GM12878 (cell line): Measurements from ENCODE around the gene RUBCNL. TPM values are rescaled to one million over a fixed set of nuclear protein-coding genes. Genes with fewer than 3 reads are reported as not detected.
A peak's percentile ranks its signal among the peaks of the same experiment; 100 is the strongest.

Experiments used
- BHLHE40 ChIP-seq, 2 experiments: fragments of 450-650 bp in 1 of 2; IDR thresholded peaks; 2 replicates each; pipeline ENCODE4 v1.6.1; 2011 to 2017; ENCODE audit warnings: low read depth in 2 of 2, borderline replicate concordance in 1 of 2, improper control_type of control experiment in 1 of 2, low read length in 1 of 2, mild to moderate bottlenecking in 1 of 2
- CHD4 ChIP-seq: fragments of 200-600 bp; sonication (generic); IDR thresholded peaks from 2 replicates; pipeline ENCODE4 v1.6.1; 2016; ENCODE audit warnings: mild to moderate bottlenecking
- ESRRA ChIP-seq: IDR thresholded peaks from 2 replicates; pipeline ENCODE4 v1.6.1; 2012; ENCODE audit warnings: mild to moderate bottlenecking, low read length, improper control_type of control experiment
- HDAC6 ChIP-seq: fragments of 200-600 bp; sonication (generic); IDR thresholded peaks from one replicate; pipeline ENCODE4 v1.8.0; 2017; ENCODE audit warnings: antibody characterized with exemption; ENCODE audit not compliant: unreplicated experiment
- IKZF2 ChIP-seq, 2 experiments: fragments of 450-650 bp; IDR thresholded peaks; 2 replicates each; pipeline ENCODE4 v1.6.1; 2017; ENCODE audit warnings: mild to moderate bottlenecking in 2 of 2, moderate library complexity in 2 of 2
- KAT2A ChIP-seq: conservative IDR thresholded peaks from 2 replicates; pipeline ENCODE4 v1.6.1; 2011; ENCODE audit warnings: low read depth, low read length; ENCODE audit not compliant: control insufficient read depth
- NFXL1 ChIP-seq: fragments of 450-650 bp; IDR thresholded peaks from 2 replicates; pipeline ENCODE4 v1.6.1; 2017; ENCODE audit warnings: antibody characterized with exemption, mild to moderate bottlenecking, borderline replicate concordance
- RAD51 ChIP-seq: fragments of 450-650 bp; IDR thresholded peaks from 2 replicates; pipeline ENCODE4 v1.6.1; 2016; ENCODE audit warnings: moderate library complexity, mild to moderate bottlenecking, inconsistent platforms
- SMC3 ChIP-seq: IDR thresholded peaks from 2 replicates; pipeline ENCODE4 v1.6.1; 2011; ENCODE audit warnings: low read length, improper control_type of control experiment, borderline replicate concordance
- SRF ChIP-seq, 2 experiments: IDR thresholded peaks; 2 replicates each; pipeline ENCODE4 v1.6.1; 2011; ENCODE audit warnings: low read depth in 2 of 2, low read length in 2 of 2, mild to moderate bottlenecking in 1 of 2, moderate library complexity in 1 of 2
- STAT3 ChIP-seq: IDR thresholded peaks from 2 replicates; pipeline ENCODE4 v1.6.1; 2011; ENCODE audit warnings: low read depth, low read length, improper control_type of control experiment
- TCF7 ChIP-seq: IDR thresholded peaks from 2 replicates; pipeline ENCODE4 v1.6.1; 2014; ENCODE audit warnings: antibody characterized with exemption, borderline replicate concordance
- ZSCAN29 ChIP-seq: fragments of 450-650 bp; IDR thresholded peaks from 2 replicates; pipeline ENCODE4 v1.6.1; 2017; ENCODE audit warnings: mild to moderate bottlenecking, moderate library complexity
- polyA plus RNA-seq, 11 experiments: library from polyadenylated mRNA; depleted of rRNA in 4 of 11; unstranded in 6 of 11; stranded (reverse) in 5 of 11; fragments of >200 nt; fragmentation: Nextera tagmentation in 4 of 11; fragmentation: Illumina TruSeq in 1 of 11; extraction: Ambion mirVana in 4 of 11; extraction: Trizol in 1 of 11; gene quantifications; 1 replicate in 1 of 11; 2 replicates in 10 of 11; pipeline versions ENCODE4 v1.2.1 to v1.2.3, GENCODE V29; 2011 to 2016; ENCODE audit warnings: inconsistent platforms in 2 of 11, missing spikeins in 2 of 11, low read depth in 1 of 11
- total RNA-seq, 4 experiments: library from RNA; depleted of rRNA in 3 of 4; stranded (reverse); fragments of >200 nt in 3 of 4; fragmentation: Illumina TruSeq in 1 of 4; extraction: Trizol in 1 of 4; gene quantifications; 2 replicates each; pipeline versions ENCODE4 v1.2.1 to v1.2.3, GENCODE V29; 2013 to 2021
- TF ChIP-seq, protein P1 (sequence below): fragments of 450-650 bp; IDR thresholded peaks from 2 replicates; pipeline ENCODE4 v1.6.1; 2018; ENCODE audit warnings: borderline replicate concordance, mild to moderate bottlenecking; ENCODE audit not compliant: partially characterized antibody
- TF ChIP-seq, protein P2 (sequence below): fragments of 450-650 bp; formaldehyde crosslinking; IDR thresholded peaks from 2 replicates; pipeline ENCODE4 v1.4.0; 2022; ENCODE audit warnings: mild to moderate bottlenecking, moderate library complexity
- TF ChIP-seq, protein P3 (sequence below): fragments of 450-650 bp; IDR thresholded peaks from 2 replicates; pipeline ENCODE4 v1.6.1; 2017; ENCODE audit warnings: mild to moderate bottlenecking, low read depth, inconsistent platforms; ENCODE audit not compliant: poor library complexity, severe bottlenecking
- TF ChIP-seq, protein P4 (sequence below): fragments of 450-650 bp; formaldehyde crosslinking; IDR thresholded peaks from 2 replicates; pipeline ENCODE4 v1.5.0; 2022; ENCODE audit warnings: mild to moderate bottlenecking, missing genetic modification characterization
- TF ChIP-seq, protein P5 (sequence below): fragments of 450-650 bp; IDR thresholded peaks from 2 replicates; pipeline ENCODE4 v1.6.1; 2014; ENCODE audit warnings: mild to moderate bottlenecking

RUBCNL gene
- total and polyA plus RNA-seq, 10 of the 15 experiments (the other 5 are each of a cell fraction or from before 2014, with no cell fraction given), result 0.71 to 51.9 (median 38.2) TPM

DNA sequence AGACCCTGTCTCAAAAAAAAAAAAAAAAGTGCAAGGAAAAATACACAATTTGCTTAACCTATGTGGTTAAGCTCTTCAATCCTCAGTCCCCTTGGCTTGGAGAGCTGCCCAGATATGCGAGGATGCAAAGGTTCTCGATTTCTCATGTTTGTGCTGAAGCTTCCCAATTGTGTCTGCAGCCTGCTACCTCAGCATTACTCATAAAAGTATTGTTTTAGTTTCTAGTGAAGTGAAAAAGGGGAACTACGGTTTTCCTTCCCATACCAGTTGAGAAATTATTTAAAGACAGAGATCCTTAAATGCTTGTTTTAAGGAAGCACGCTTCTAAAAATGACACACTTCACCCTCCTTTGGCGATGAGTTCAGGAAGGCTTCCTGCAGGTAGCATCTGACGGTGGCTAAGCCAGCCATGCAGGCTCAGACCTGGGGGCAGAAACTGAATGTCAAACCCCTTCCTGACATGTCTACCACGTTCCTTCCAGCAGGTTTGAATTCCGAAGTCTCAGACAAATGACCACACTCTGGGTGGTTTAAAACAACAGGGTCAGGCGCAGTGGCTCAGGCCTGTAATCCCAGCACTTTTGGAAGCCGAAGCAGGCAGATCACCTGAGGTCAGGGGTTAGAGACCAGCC lies 47.9 kb downstream of the RUBCNL start (continued):
- TF ChIP-seq, protein P1, sequence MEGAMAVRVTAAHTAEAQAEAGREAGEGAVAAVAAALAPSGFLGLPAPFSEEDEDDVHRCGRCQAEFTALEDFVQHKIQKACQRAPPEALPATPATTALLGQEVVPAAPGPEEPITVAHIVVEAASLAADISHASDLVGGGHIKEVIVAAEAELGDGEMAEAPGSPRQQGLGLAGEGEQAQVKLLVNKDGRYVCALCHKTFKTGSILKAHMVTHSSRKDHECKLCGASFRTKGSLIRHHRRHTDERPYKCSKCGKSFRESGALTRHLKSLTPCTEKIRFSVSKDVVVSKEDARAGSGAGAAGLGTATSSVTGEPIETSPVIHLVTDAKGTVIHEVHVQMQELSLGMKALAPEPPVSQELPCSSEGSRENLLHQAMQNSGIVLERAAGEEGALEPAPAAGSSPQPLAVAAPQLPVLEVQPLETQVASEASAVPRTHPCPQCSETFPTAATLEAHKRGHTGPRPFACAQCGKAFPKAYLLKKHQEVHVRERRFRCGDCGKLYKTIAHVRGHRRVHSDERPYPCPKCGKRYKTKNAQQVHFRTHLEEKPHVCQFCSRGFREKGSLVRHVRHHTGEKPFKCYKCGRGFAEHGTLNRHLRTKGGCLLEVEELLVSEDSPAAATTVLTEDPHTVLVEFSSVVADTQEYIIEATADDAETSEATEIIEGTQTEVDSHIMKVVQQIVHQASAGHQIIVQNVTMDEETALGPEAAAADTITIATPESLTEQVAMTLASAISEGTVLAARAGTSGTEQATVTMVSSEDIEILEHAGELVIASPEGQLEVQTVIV, result no peak
- TF ChIP-seq ZSCAN29 (no peak), NFXL1 (no peak), HDAC6 (no peak), SRF (IDR thresholded peaks at IDR 0.05; ENCODE audit: low read depth in 2 of 2, low read length in 2 of 2) (no peak), BHLHE40 (IDR thresholded peaks at IDR 0.05; ENCODE audit: borderline replicate concordance in 1 of 2, low read depth in 2 of 2, low read length in 1 of 2) (no peak), CHD4 (no peak), KAT2A (no peak), STAT3 (no peak), SMC3 (no peak), ESRRA (no peak), IKZF2 (IDR thresholded peaks at IDR 0.05) (peak; percentile 85 to 90), TCF7 (no peak), RAD51 (no peak)
- TF ChIP-seq, protein P2, sequence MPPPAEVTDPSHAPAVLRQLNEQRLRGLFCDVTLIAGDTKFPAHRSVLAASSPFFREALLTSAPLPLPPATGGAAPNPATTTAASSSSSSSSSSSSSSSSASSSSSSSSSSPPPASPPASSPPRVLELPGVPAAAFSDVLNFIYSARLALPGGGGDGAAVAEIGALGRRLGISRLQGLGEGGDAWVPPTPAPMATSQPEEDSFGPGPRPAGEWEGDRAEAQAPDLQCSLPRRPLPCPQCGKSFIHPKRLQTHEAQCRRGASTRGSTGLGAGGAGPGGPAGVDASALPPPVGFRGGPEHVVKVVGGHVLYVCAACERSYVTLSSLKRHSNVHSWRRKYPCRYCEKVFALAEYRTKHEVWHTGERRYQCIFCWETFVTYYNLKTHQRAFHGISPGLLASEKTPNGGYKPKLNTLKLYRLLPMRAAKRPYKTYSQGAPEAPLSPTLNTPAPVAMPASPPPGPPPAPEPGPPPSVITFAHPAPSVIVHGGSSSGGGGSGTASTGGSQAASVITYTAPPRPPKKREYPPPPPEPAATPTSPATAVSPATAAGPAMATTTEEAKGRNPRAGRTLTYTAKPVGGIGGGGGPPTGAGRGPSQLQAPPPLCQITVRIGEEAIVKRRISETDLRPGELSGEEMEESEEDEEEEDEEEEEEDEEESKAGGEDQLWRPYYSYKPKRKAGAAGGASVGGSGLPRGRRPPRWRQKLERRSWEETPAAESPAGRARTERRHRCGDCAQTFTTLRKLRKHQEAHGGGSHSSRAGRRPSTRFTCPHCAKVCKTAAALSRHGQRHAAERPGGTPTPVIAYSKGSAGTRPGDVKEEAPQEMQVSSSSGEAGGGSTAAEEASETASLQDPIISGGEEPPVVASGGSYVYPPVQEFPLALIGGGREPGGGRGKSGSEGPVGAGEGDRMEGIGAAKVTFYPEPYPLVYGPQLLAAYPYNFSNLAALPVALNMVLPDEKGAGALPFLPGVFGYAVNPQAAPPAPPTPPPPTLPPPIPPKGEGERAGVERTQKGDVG (CRISPR knock-in tag), result no peak
- TF ChIP-seq, protein P3, sequence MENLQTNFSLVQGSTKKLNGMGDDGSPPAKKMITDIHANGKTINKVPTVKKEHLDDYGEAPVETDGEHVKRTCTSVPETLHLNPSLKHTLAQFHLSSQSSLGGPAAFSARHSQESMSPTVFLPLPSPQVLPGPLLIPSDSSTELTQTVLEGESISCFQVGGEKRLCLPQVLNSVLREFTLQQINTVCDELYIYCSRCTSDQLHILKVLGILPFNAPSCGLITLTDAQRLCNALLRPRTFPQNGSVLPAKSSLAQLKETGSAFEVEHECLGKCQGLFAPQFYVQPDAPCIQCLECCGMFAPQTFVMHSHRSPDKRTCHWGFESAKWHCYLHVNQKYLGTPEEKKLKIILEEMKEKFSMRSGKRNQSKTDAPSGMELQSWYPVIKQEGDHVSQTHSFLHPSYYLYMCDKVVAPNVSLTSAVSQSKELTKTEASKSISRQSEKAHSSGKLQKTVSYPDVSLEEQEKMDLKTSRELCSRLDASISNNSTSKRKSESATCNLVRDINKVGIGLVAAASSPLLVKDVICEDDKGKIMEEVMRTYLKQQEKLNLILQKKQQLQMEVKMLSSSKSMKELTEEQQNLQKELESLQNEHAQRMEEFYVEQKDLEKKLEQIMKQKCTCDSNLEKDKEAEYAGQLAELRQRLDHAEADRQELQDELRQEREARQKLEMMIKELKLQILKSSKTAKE, result no peak
- TF ChIP-seq, protein P4, sequence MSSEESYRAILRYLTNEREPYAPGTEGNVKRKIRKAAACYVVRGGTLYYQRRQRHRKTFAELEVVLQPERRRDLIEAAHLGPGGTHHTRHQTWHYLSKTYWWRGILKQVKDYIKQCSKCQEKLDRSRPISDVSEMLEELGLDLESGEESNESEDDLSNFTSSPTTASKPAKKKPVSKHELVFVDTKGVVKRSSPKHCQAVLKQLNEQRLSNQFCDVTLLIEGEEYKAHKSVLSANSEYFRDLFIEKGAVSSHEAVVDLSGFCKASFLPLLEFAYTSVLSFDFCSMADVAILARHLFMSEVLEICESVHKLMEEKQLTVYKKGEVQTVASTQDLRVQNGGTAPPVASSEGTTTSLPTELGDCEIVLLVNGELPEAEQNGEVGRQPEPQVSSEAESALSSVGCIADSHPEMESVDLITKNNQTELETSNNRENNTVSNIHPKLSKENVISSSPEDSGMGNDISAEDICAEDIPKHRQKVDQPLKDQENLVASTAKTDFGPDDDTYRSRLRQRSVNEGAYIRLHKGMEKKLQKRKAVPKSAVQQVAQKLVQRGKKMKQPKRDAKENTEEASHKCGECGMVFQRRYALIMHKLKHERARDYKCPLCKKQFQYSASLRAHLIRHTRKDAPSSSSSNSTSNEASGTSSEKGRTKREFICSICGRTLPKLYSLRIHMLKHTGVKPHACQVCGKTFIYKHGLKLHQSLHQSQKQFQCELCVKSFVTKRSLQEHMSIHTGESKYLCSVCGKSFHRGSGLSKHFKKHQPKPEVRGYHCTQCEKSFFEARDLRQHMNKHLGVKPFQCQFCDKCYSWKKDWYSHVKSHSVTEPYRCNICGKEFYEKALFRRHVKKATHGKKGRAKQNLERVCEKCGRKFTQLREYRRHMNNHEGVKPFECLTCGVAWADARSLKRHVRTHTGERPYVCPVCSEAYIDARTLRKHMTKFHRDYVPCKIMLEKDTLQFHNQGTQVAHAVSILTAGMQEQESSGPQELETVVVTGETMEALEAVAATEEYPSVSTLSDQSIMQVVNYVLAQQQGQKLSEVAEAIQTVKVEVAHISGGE (CRISPR knock-in tag), result no peak
- TF ChIP-seq, protein P5, sequence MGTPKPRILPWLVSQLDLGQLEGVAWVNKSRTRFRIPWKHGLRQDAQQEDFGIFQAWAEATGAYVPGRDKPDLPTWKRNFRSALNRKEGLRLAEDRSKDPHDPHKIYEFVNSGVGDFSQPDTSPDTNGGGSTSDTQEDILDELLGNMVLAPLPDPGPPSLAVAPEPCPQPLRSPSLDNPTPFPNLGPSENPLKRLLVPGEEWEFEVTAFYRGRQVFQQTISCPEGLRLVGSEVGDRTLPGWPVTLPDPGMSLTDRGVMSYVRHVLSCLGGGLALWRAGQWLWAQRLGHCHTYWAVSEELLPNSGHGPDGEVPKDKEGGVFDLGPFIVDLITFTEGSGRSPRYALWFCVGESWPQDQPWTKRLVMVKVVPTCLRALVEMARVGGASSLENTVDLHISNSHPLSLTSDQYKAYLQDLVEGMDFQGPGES, result no peak
